H1 (cell line): ENCODE data around the gene SHQ1. TPM values are rescaled to one million over a fixed set of nuclear protein-coding genes. Genes with fewer than 3 reads are reported as not detected.

Experiments
- SIRT6 ChIP-seq: IDR thresholded peaks from one replicate; pipeline ENCODE4 v1.7.1; 2012; ENCODE audit warnings: low read length, inconsistent platforms
- polyA plus RNA-seq, 7 experiments: library from polyadenylated mRNA; depleted of rRNA in 3 of 7; stranded (reverse) in 5 of 7; unstranded in 2 of 7; fragments of >200 nt in 5 of 7; fragments of 200-250 nt in 2 of 7; gene quantifications; 1 replicate in 5 of 7; 2 replicates in 1 of 7; 4 replicates in 1 of 7; pipeline versions ENCODE4 v1.2.1 to v1.2.3, GENCODE V29; 2011 to 2013; ENCODE audit warnings: missing spikeins in 2 of 7, mixed read lengths in 2 of 7
- total RNA-seq: library from RNA; stranded (reverse); fragmentation: NEBNext Ultra II Directional; extraction: Animal tissue kit (Norgen Biotek cat#: 25700); gene quantifications from 2 replicates; pipeline ENCODE4 v1.2.1, GENCODE V29; 2021

SHQ1 gene
- total and polyA plus RNA-seq, 2 of the 8 experiments (the other 6 are each of a cell fraction or from before 2014, with no cell fraction given), result 10.7 to 34.4 TPM

- no peak for TF ChIP-seq SIRT6
Measured at GRCh38 chr3:72782521-72782920, 65.7 kb downstream of the SHQ1 start (continued).
